LHCN-M2 (cell line): ENCODE results near the gene C1orf74. TPM values are rescaled to one million over a fixed set of nuclear protein-coding genes. Genes with fewer than 3 reads are reported as not detected.
A peak's percentile ranks its signal among the peaks of the same experiment; 100 is the strongest.

Source experiments
- DNase-seq: peaks from one replicate; pipeline ENCODE4 v3.0.0-alpha.2; 2012; ENCODE audit warnings: low read depth
- total RNA-seq: library from RNA; depleted of rRNA; stranded (reverse); fragments of >200 nt; gene quantifications from 2 replicates; pipeline ENCODE4 v1.2.3, GENCODE V29; 2014

The C1orf74 gene
- total RNA-seq, 1 experiment from 2014 or later = 3.1 TPM

DNA sequence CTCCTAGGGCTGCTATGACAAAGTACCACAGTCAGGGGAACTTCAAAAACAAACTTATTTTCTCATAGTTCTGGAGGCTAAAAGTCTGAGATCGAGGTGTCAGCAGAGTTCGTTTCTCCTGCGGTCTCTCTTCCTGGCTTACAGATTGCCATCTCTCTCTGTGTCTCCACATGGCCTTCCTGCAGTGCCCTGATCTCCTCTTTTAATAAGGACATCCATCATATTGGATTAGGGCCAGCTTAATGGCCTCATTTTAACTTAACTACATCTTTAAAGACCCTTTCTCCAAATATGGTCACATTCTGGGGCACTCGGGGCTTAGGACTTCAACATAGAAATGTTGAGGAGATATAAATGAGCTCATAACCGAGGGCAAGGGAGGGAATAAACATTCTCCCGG lies 12.2 kb downstream of the C1orf74 start:
- no peak for DNase-seq

DNA sequence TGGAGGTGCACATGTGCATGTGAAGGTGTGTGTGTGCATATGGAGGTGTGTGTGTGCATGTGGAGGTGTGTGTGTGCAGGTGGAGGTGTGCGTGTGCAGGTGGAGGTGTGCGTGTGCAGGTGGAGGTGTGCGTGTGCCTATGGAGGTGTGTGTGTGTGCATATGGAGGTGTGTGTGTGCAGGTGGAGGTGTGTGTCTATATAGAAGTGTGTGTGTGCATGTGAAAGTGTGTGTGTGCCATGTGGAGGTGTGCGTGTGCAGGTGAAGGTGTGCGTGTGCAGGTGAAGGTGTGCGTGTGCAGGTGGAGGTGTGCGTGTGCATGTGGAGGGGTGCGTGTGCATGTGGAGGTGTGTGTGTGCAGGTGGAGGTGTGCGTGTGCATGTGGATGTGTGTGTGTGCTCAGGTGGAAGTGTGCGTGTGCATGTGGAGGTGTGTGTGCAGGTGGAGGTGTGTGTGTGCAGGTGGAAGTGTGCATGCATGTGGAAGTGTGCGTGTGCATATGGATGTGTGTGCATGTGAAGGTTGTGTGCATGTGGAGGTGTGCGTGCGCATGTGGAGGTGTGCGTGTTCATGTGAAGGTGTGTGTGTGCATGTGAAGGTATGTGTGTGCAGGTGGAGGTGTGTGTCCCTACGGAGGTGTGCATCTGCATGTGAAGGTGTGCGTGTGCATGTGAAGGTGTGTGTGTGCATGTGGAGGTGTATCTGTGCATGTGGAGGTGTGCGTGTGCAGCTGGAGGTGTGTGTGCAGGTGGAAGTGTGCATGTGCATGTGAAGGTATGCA lies 13.5 kb downstream of the C1orf74 start:
- no peak for DNase-seq

DNA sequence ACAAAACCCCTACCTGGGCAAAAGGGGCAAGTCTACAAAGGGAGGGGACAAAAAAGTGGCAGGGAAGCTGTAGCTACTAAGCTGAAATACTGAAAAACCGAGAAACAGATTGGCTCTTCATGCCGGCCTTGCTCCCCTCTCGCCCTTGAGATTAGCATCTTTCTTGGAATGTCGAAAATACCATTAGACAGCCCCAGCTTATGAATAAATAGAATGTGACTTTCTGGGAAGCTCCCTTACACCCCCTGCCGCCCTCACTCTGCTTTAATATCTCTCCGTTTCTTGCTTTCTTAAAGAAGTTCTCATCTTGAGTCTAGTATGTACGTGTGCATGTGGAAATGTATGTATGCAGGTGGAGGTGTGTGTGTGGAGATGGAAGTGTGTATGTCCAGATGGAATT lies 14.4 kb downstream of the C1orf74 start:
- DNase-seq = no peak

DNA sequence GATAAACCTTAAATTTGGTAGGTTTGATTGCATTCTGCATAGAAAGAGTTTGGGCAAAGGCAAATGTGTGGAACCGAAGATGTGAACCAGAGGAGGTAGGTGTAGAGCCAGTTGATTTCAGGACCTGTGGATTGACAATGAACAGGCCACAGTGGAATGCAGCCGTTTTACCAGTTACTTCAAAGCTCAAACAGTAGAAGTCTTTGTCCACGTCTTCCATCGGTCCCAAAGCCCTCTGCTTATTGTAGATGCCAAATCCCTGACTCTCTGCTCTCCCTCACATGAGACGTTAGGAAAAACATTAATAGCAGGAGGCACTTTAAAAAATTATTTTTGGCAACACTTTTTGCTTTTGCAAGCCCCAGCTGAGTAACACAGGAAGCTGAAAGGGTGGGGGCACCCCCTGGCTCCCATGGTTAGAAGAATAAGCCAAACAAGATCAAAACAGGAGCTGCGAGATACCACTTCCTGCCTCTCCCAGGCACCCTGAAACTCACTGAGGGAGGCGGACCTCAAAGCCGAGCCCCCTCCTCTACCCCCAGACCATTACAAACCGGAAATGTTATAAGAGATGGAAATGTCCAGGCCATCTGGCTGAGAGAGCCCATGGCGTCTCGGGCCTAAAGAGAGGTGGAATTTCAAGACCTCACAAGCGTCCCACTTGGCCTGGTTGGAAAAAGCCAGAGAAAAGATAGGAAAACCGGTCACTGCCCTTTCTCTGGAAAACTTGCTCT lies 15.0 kb downstream of the C1orf74 start:
- peak; percentile 83 for DNase-seq

DNA sequence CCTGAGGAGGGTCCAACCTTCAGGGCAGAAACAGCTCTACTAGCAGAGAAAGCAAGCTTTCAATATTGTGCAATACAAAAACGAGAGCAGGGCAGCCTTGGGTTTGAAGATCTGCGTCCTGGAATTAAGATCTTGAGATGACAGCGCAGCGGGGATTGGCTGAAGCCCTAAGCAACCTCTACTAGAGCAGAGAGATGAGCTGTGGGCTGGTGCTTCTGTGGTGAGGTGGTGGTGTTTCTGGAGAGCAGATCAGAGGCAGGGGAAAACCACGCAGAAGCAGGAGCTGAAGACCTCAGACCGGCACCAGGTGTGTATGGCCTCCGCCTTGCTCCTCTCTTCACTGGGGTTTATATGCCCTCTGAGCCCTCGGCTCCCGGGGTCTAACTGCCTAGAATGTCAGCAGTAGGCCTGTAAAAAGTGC lies 16.0 kb downstream of the C1orf74 start:
- no peak for DNase-seq

DNA sequence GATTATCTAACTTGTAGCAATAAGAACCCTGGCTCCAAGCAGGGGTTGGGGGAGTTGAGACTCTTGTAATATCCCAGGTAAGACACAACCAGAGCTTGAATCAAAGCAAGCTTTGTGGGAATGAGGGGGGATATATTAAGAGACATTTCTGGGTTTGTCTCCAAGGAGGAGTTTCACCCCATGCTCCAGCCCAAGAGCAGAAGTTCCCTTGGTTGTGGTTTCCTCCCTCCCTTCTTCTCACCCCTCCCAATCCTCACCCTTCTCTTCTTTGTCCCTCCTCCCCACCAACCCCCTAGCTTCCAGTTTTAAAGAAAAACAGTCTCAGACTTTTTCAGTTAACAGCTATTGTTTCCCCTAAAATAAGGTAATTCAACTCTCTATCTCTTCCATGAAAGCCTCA lies 16.7 kb downstream of the C1orf74 start:
- DNase-seq = no peak

DNA sequence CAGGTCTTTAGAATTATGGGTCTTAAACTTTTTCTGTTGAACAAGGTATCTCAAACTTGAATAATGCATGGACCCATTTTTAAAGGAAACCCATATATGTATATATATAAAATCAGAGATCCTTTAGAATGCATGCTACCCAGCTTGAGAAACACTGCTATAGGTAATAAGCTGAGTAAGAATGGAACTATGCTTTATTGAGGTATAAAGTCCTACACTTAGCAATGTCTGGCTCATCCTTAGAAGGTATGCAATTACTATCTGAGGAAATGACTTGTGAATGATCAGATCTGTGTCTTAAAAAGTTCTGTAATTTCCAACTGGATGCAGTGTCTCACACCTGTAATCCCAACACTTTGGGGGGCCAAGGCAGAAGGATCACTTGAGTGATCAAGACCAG lies 17.3 kb downstream of the C1orf74 start:
- no peak for DNase-seq

DNA sequence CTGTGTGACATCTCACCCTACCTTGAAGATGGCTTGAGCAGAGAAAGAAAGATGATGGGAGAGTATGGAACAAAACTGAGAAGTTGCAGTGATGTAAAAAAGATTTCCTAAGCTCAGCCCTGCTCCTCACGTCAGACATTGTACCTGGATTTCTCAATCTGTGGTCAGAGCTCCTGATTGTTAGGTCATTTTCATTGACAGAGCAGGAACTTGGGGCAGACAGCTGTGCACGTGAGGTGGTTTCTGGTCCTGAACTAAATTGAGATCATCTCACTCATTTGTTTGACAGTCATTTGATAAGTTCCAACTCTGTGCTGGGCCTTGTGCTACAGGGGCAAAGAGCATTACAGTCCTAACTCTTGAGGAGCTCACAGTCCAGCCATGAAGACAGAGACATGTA lies 18.3 kb downstream of the C1orf74 start:
- no peak for DNase-seq

DNA sequence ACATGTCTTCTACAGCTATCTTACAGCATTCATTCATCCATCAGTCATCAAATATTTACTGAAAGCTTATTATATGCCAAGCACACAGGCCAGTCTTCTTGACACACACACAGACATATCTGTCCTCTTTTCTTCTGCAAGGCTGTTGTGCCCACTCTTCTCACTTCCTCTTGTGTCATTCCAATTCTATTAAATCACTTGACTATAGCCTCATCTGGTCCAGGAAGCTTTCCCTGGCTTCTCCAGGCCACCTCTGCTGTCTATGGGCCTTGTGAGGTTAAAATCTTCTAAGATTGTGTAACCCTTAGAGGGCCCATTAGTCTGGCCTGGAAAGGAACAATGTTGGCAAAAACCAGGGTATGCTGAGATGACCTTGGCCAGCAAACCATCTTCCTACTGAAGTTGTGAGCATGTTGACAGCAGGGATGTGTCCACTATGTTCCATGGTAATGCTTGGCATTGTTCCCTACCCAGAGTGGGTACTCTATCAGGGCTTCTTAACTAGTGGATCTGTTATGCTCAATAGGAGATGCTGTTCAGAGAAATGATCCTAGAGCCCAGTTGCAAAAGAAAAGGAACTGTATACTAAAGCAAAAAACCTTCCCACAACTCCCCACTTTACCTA lies 23.2 kb downstream of the C1orf74 start:
- no peak for DNase-seq

DNA sequence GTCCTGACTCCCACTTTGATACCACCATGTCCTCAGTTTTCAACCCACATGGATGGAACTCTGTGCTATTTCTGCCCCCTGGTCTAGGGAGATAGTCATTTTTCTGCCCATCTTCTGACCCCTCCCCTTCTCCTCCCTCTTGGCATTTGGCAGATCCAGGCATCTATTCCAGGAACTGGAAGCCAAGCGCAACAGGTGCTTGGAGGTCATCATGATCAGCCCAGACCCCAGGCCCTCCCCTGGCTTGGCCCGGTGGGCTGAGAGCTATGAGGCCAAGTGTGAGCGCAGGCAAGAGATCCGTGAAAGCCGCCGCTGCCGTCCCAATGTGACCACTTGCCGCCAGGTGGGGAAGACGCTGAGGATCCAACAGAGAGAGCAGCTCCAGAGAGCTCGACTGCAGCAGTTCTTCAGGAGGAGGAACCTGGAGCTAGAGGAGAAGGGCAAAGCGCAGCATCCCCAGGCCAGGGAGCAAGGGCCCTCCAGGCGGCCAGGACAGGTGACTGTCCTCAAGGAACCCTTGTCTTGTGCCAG lies 24.5 kb downstream of the C1orf74 start:
- DNase-seq = no peak

DNA sequence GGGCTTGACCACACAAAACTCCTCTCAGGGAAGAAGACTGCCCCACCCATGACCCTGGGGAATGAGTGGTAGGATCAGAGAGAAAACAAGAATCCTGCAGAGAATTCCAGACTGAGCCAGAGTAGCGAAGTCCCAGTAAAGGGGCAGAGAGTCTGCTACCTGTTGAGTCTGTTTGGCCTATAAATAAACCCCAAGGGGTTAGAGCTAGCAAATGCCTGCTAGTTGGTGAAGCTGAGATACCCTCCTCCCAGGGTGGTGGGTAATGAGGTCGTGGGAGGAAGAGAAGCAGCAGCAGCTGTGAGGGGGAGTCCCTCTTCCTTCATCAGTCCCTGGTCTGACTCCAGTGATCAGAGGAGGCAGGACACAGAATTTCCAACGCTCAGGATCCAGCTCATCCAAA lies 26.0 kb downstream of the C1orf74 start:
- no peak for DNase-seq

DNA sequence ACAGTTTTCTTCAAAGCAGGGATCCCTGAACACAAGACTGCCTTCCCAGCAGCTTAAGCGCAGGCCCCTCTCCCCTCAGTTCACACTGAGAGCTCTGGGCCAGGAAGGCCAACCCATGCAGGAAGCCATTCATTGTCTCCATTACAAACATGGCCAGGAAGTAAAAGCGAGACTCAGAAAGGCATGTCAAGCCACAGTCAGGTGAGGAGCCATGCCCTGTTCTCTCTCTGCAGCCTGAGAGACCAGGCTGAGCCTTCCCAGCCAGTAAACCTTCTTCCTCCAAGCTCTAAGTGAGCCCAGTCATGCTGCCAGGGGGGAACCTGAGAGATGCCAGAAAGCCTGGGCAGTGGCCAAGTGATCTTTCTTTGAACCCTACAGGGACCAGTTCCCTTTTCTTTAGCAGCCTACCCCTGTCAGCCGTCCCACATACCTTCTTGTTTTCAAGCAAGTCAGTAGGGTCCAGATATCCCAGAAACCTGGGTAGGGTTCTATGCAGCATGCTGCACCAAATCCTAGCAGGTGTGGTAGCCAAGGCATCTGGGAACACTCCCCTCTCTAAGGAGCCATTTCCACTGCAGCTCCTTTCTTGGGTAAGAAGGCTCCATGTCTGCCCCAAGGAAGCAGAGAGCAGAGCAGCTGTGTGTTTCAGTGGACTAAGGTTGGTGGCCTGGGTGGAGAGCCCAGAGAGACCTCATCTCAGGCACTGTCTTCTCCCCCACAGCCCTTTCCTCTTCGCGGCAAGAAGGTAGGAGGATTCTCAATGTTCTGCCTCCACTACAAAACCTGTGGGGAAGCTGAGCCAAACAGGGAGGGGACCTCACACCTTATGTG lies 27.5 kb downstream of the C1orf74 start:
- DNase-seq = no peak

DNA sequence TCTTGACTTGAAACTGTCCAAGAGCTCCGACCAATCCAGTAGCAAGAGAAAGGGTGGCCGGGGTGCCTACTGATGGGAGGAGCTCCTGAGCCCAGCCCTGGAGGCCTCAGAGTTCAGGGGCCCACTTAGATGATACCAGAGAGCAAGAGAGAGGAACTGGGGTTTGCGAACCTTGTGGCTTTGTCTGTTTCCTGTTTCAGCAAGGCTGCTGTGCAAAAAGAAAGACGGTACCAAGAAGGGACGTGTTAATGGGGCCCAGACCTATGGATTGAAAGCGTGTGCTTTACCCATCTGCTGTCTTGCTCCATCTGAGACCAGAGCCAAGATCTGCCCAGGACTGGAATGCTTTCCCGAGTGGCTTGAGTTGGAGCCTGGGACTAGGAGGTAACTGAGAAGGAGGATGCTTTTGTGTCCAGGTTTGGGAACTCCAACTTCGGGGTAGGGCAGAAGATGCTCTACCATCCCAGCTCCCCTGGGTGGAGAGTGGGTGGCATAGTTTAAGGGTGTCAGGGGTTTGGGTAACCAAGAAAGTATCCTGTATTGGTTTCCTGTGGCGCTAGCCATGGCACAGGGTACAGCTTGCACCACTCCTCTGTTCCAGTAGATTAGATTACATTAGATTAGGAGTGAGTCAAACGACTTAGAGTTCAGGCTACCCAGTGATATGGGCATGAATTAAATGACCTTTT lies 28.3 kb downstream of the C1orf74 start, which contains the start of gene TRAF3IP3:
TSS of gene TRAF3IP3 (plus strand) at position 128 of the 689 bp plus-strand sequence. CDS start 3,987 bp downstream, outside the sequence.
- DNase-seq = no peak

DNA sequence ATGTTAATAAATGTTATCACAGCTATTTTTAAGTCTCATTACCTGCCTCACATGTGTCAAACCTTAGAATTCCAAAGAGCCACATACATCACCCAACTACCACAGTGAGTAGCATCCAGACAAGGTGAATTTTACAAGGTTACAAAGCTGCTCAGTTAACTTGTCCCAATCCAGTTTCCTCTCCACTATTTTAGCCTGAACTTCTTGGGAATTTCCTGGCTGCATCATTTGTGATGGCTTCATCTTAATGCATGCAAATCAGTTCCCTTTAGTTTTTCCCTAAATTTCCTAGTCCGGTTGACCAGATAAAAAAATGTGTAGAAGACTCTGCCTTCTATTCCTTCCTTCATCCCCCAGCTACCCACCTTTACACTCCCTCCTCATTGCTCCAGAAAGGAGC lies 29.1 kb downstream of the C1orf74 start:
- no peak for DNase-seq

DNA sequence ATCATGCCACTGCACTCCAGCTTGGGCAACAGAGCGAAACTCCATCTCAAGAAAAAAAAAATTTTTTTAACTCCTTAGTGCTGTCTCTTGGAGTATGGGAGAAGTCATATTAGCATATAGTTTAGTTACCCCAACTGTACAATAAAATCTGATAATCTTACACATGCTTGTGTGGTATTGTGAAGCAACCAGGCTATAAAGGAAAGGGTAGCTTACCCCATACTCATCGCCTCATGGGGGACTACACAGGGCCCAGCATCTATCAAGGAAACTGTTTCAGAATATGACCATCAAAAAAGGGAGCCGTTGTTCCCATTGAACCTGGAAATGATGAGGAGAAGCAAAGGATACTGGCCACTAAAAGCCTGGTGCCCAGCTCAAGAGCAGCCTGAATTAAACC lies 31.5 kb downstream of the C1orf74 start:
- DNase-seq = no peak

DNA sequence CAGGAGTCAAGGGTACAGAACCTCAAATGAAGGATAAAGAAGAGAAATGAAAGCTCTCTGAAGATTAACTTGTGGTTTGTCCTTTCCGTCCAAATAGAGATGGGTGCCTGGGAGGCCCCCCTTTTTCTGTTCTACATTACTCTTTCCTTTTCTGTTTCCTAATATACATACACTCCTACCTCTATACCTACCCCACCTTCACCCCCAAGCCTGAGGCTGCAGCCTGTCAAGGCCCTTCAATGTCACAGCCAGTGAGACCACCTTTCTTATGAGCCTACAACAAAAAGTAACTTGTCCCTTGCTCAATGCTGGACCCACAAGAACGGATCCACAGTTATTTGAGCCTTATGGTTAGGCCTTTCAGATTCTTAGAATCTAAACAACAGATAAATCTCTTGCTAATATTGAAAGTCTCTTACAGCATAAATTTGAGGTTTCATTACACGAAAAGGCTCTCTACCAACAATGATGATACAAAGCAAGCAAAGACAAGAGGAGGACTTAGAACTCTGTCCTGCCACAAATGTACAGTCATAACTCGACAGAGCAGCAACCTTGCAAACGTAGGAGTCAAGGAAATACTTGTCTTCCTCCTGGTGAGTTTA lies 32.6 kb downstream of the C1orf74 start:
- DNase-seq = no peak

DNA sequence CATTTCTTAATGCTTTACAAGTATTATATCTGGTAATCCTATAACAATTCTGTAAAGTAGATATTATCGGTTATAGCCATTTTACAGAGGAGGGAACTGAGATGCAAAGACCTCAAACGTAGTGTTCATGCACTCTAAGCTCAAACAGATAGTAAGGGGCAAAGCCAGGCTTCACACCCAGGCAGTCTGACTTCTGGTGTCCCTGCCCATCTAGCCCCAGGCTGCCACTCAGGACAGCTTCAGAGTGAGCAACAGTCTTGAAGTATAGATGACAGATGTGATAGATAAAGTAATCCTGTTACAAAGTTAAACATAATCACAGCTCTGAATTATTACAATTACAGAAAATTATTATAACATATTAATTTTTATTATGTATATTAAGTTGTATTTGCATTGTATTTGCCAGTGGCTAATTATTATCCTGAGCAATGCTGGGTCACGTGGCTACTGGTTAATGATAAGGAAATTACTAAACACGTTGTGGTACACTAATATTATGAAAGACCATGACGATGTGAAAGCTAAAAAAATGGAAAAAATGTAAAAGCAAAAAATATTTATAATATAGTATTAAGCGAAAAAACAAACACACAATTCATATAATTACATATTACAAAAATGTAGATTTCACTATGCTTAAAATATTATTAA lies 34.6 kb downstream of the C1orf74 start:
- DNase-seq = no peak

DNA sequence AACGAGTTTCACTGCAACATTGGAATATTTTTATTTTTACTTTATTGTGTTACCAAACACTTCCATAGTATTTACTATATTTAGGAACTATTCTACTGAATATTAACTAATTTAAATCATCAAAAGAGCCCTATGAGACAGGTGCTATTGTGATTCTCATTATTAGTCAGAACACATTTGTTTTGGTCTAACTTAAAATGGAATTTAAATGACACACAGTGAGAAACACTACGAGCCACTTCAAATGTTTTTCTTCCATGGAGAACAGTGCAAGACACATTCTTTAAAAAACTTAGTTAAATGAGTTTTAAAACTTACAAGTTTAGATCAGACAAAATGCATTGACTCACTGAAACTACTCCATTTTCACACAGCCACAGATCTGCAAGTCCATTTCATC lies 35.2 kb downstream of the C1orf74 start:
- DNase-seq = no peak

DNA sequence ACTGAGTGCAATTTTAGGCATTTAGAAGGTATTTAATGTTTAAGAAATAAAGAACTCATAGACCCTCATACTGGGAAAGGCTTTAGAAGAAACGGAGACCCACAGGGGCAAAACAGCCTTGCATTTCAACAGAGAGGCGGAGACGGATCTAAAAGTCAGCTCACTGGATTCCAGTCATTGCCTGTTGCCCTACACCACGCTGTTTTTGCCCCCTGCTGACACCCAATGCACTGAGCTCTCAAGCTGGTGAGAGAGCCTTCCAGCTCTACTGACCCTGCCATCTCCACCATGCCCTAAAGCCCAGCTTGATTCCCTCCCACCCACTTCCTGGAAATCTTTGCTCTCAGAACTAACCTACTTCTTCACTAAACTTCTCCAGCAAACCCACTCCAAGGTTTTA lies 35.7 kb downstream of the C1orf74 start:
- DNase-seq = no peak
